Measurements from ENCODE around the gene RNH1.

The RNH1 gene

GRCh38 chr11:450809-451451, 56.1 kb downstream of the RNH1 start:
- Histone ChIP-seq H3K9ac (ENCODE audit: low read length in 5 of 5) (peak overlapping the region in 4 of 5 donors; percentile 82 to 88 (median 86)), H3K36me3 (ENCODE audit: control insufficient read depth in 5 of 5, insufficient read depth in 5 of 5, low read length in 5 of 5) (peaks cover 0 to 37% (median 17%) of the 10 kb centered on the region in 5 donors), H3K4me1 (ENCODE audit: control insufficient read depth in 5 of 5, insufficient read depth in 5 of 5, low read length in 5 of 5) (peaks cover 2 to 40% (median 32%) of the 10 kb centered on the region in 5 donors), H3K4me3 (ENCODE audit: low read depth in 1 of 5, low read length in 5 of 5) (peak overlapping the region; percentile 71 to 88 (median 85)), H3K9me3 (ENCODE audit: control insufficient read depth in 5 of 5, low read length in 5 of 5) (no peaks in the 10 kb centered on the region), H3K27me3 (ENCODE audit: control insufficient read depth in 5 of 5, insufficient read depth in 4 of 5, low read length in 5 of 5) (no peaks in the 10 kb centered on the region), H3K27ac (ENCODE audit: low read depth, low read length) (peak overlapping the region; percentile 60)

GRCh38 chr11:449889-450808, 56.9 kb downstream of the RNH1 start, which contains the start of gene PTDSS2:
PTDSS2 (plus strand) TSS chr11:450279; CDS start chr11:450456, 177 bp downstream.
- Histone ChIP-seq H3K9ac (ENCODE audit: low read length in 5 of 5) (peak within 1 kb of the TSS in 4 of 5 donors; percentile 82 to 88 (median 86)), H3K9me3 (ENCODE audit: control insufficient read depth in 5 of 5, low read length in 5 of 5) (no peaks in the 10 kb centered on the region), H3K27me3 (ENCODE audit: control insufficient read depth in 5 of 5, insufficient read depth in 4 of 5, low read length in 5 of 5) (no peaks in the 10 kb centered on the region), H3K36me3 (ENCODE audit: control insufficient read depth in 5 of 5, insufficient read depth in 5 of 5, low read length in 5 of 5) (peaks cover 0 to 29% (median 17%) of the 10 kb centered on the region in 5 donors), H3K4me3 (ENCODE audit: low read depth in 1 of 5, low read length in 5 of 5) (peak within 1 kb of the TSS; percentile 71 to 88 (median 85)), H3K27ac (ENCODE audit: low read depth, low read length) (peak within 1 kb of the TSS; percentile 76), H3K4me1 (ENCODE audit: control insufficient read depth in 5 of 5, insufficient read depth in 5 of 5, low read length in 5 of 5) (peaks cover 2 to 40% (median 32%) of the 10 kb centered on the region in 5 donors)

- Histone ChIP-seq H3K4me3 (ENCODE audit: low read depth in 1 of 5, low read length in 5 of 5) (peak overlapping the region; percentile 54 to 80 (median 79)), H3K9me3 (ENCODE audit: control insufficient read depth in 5 of 5, low read length in 5 of 5) (no peaks in the 10 kb centered on the region), H3K36me3 (ENCODE audit: control insufficient read depth in 5 of 5, insufficient read depth in 5 of 5, low read length in 5 of 5) (peaks cover 0 to 11% (median 5%) of the 10 kb centered on the region in 5 donors), H3K4me1 (ENCODE audit: control insufficient read depth in 5 of 5, insufficient read depth in 5 of 5, low read length in 5 of 5) (peaks cover 5 to 51% (median 39%) of the 10 kb centered on the region in 5 donors), H3K27me3 (ENCODE audit: control insufficient read depth in 5 of 5, insufficient read depth in 4 of 5, low read length in 5 of 5) (no peaks in the 10 kb centered on the region), H3K27ac (ENCODE audit: low read depth, low read length) (peak overlapping the region; percentile 76), H3K9ac (ENCODE audit: low read length in 5 of 5) (peak overlapping the region; percentile 4 to 85 (median 57))
These were observed 58.9 kb downstream of the RNH1 start for GRCh38 chr11:447923-448731.

GRCh38 chr11:446891-447290, 60.2 kb downstream of the RNH1 start:
- Histone ChIP-seq H3K27ac (ENCODE audit: low read depth, low read length) (no peak overlapping the region), H3K27me3 (ENCODE audit: control insufficient read depth in 5 of 5, insufficient read depth in 4 of 5, low read length in 5 of 5) (peaks cover 2 to 7% (median 2%) of the 10 kb centered on the region in 5 donors), H3K4me3 (ENCODE audit: low read depth in 1 of 5, low read length in 5 of 5) (no peak overlapping the region), H3K9ac (ENCODE audit: low read length in 5 of 5) (no peak overlapping the region), H3K36me3 (ENCODE audit: control insufficient read depth in 5 of 5, insufficient read depth in 5 of 5, low read length in 5 of 5) (peaks cover 0 to under 1% (median 0%) of the 10 kb centered on the region in 5 donors), H3K4me1 (ENCODE audit: control insufficient read depth in 5 of 5, insufficient read depth in 5 of 5, low read length in 5 of 5) (peaks cover 5 to 56% (median 44%) of the 10 kb centered on the region in 5 donors), H3K9me3 (ENCODE audit: control insufficient read depth in 5 of 5, low read length in 5 of 5) (no peaks in the 10 kb centered on the region)

- H3K27ac ChIP-seq (ENCODE audit: low read depth, low read length): no peak overlapping the region
- H3K36me3 ChIP-seq (ENCODE audit: control insufficient read depth in 5 of 5, insufficient read depth in 5 of 5, low read length in 5 of 5): no peaks in the 10 kb centered on the region
- H3K4me3 ChIP-seq (ENCODE audit: low read depth in 1 of 5, low read length in 5 of 5): no peak overlapping the region
- no peak overlapping the region for H3K9ac ChIP-seq (ENCODE audit: low read length in 5 of 5)
- peaks cover 4 to 47% (median 34%) of the 10 kb centered on the region in 5 donors for H3K4me1 ChIP-seq (ENCODE audit: control insufficient read depth in 5 of 5, insufficient read depth in 5 of 5, low read length in 5 of 5)
- no peaks in the 10 kb centered on the region for H3K9me3 ChIP-seq (ENCODE audit: control insufficient read depth in 5 of 5, low read length in 5 of 5)
- H3K27me3 ChIP-seq (ENCODE audit: control insufficient read depth in 5 of 5, insufficient read depth in 4 of 5, low read length in 5 of 5): peaks cover 9 to 13% (median 9%) of the 10 kb centered on the region in 5 donors
These were observed 61.1 kb downstream of the RNH1 start for GRCh38 chr11:445765-446588.

Measured in subcutaneous abdominal adipose tissue (tissue), 5 donors.